Fibroblast of the aortic adventitia (primary cell): ENCODE measurements around the gene PUSL1. TPM values are rescaled to one million over a fixed set of nuclear protein-coding genes. Genes with fewer than 3 reads are reported as not detected.

Experiments
- DNase-seq: peaks from one replicate; pipeline ENCODE4 v3.0.0-alpha.2; 2010; ENCODE audit warnings: low read depth
- H3K4me3 ChIP-seq: 2 replicates; pipeline ENCODE4 v1.5.1; 2011; ENCODE audit warnings: low read depth, mild to moderate bottlenecking, control low read depth, low read length, moderate library complexity
- CTCF ChIP-seq: IDR thresholded peaks from 2 replicates; pipeline ENCODE4 v1.5.1; 2011; ENCODE audit warnings: mild to moderate bottlenecking, low read length, control low read depth, inconsistent platforms; ENCODE audit not compliant: insufficient read depth
- total RNA-seq: library from RNA; depleted of rRNA; stranded (reverse); fragments of >200 nt; gene quantifications from 2 replicates; pipeline ENCODE4 v1.2.3, GENCODE V29; 2012; ENCODE audit warnings: low replicate concordance

Gene PUSL1
- total RNA-seq, 1 donor = 25.9 TPM

- DNase-seq = no peak
- no peak overlapping the region for H3K4me3 ChIP-seq
- no peak for TF ChIP-seq CTCF
Observed at GRCh38 chr1:1262758-1263157, 45.6 kb upstream of the PUSL1 start.

GRCh38 chr1:1264026-1264425 is 44.4 kb upstream of the PUSL1 start:
- no peak for TF ChIP-seq CTCF
- DNase-seq = no peak
- no peak overlapping the region for H3K4me3 ChIP-seq

GRCh38 chr1:1264868-1265272 is 43.5 kb upstream of the PUSL1 start:
- no peak overlapping the region for H3K4me3 ChIP-seq
- TF ChIP-seq CTCF = peak; percentile 49
- DNase-seq = peak; percentile 95

- TF ChIP-seq CTCF = no peak
- DNase-seq = no peak
- no peak overlapping the region for H3K4me3 ChIP-seq
Observed at GRCh38 chr1:1267488-1268283, 40.7 kb upstream of the PUSL1 start.

- no peak overlapping the region for H3K4me3 ChIP-seq
- DNase-seq = no peak
- no peak for TF ChIP-seq CTCF
Observed at GRCh38 chr1:1268284-1268682, 40.1 kb upstream of the PUSL1 start.

- TF ChIP-seq CTCF = no peak
- peak; percentile 75 for DNase-seq
- peak overlapping the region; percentile 52 for H3K4me3 ChIP-seq
Observed at GRCh38 chr1:1270813-1271212, 37.6 kb upstream of the PUSL1 start.
